IPS-NIHi7 (cell line): ENCODE measurements around the gene BRD9.
"Not testable (repeated sequence)": the region's sequence is repeated elsewhere in the genome, so short reads cannot be mapped to it uniquely, and the experiment has no call there.

Source experiments
- DNase-seq: peaks from one replicate; pipeline ENCODE4 v3.0.0; 2012; ENCODE audit warnings: mixed read lengths; ENCODE audit errors: extremely low spot score

The BRD9 gene

DNA sequence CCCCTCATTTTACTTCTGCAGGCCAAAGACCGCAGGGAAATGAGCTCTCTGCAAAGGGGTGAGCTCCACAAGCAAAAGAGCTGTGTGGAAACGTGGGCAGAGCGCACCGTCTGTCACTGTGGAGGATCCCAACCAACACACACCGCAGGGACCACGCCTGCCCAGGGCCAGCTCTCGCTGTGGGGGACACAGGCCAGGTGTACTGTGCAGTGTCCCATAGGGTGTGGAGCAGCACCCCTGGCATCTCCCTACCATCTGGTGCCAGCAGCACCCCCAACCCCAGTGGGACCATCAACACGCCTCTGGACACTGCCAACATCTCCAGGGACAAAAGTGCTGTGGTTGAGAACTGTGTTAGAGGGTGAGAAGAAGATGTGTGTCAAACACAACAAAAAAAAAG is 13.9 kb downstream of the BRD9 start:
- DNase-seq: not testable (repeated sequence)

DNA sequence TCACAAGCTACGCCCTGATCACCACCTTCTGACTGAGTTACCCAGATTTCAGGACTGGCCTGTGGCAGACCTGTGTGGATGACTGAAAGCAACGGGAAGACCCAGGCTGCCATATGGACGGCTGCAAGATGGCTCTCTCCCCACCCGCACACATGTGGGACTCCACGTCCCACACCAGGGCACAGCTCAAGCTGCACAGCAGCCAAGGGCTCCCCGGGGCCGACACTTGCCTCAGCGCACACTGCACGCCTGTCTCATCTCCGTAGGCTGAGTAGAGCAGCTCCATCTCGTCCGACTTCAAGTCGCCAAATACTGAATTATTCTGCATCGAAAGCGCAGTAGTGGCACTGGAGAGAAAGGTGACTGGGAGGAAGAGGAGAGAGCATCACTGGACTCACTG is 14.5 kb downstream of the BRD9 start:
- DNase-seq: no peak

DNA sequence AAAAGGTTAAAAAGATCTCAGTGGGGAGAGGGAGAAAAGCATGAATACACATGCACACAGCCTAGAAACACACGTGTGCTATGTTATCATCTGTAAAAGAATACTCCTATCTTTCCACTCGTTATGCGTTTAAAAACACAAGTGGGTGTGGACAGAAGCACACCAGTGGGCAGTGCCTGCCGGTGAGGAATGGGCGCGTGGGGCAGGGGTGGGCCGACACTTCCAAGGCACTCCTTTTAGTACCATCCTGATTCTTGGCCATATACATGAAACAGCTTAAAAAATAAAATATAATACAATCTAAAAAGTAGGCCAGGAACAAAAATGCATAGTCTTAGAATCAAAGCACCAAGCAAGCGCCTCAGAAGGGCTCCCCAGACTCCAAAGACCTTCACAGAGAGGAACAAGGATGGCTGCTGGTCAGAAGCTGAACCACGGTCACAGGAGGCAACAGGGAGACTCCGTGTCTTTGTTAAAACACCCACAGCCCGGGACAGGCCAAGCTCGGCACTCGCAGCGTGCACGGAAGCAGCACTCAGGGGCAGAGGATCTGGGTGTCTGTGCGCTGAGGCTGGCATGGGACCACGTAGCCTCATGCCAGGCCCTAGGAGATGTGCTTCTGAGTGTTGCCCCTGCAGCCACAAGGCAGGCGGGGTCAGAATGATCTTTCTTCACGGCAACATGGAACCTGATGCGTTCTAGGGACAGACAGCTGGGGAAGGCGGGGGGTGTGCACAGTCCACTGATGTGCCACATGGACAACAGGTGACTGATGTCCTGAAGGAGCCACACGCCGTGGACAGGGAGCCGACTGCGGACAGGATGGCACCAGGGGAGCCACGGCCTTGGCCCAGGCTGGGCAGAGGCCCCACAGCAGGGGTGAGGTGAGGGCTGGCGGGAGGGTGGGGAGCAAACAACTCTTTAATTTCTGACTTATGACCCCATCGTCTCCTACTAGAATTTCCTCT is 15.9 kb downstream of the BRD9 start:
- DNase-seq: no peak

DNA sequence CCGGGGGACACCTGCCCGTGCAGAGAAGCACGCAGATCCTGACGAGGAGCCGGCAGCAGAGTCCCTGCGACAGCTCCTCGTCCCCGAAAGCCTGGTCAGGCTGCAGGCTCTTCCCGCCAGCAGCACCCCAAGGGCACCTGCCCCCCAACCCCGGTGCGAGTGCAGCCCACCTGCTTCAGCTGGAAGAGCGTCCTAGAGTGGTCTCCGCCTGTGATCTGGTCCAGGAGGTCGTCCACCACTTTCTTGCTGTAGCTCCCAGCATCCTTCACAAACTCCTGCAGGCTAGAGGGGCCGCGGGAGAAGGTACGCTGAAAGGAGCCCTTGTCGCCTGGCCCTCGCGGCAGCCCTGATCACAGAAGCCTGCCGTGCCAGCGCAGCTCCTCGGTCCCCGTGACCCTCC is 16.7 kb downstream of the BRD9 start:
- DNase-seq: no peak

DNA sequence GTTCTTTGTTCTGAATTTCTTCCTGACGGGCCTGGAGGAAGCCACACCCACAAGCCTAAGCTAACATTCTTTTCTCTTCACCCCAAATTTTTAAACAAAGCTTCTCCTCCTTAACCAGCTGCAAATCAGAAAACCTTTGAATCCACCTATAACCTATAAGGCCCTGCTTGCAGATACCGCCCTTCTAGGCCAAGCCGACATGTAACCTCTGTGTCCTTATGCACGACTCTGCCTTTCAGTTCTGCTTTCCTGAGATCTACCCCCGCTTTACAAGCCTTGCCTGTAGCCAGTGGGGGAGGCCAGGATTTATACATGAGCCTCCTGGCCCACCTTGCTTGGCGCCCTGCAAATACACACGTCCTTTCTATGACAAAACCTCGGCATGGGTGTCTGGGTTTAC is 19.3 kb downstream of the BRD9 start:
- DNase-seq: no peak

DNA sequence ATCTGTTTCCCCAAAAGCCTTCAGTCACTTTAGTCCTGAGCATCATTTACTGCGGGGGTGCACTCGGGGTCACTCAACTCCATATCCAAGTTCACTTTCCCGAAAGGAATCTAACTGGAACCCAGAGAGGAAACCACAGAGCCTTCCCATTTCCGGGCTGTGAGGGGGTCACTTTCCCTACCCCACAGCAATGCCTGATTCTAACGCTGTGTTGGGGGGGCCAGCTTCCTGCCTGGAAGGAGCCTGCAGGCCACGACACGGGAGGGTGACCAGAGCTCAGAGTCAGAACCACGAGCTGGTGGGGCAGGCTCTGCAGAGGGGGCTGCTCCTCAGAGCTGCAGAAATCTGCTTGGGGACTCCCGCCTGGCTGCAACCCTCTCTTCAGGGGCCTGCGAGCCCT is 20.3 kb downstream of the BRD9 start:
- DNase-seq: no peak

DNA sequence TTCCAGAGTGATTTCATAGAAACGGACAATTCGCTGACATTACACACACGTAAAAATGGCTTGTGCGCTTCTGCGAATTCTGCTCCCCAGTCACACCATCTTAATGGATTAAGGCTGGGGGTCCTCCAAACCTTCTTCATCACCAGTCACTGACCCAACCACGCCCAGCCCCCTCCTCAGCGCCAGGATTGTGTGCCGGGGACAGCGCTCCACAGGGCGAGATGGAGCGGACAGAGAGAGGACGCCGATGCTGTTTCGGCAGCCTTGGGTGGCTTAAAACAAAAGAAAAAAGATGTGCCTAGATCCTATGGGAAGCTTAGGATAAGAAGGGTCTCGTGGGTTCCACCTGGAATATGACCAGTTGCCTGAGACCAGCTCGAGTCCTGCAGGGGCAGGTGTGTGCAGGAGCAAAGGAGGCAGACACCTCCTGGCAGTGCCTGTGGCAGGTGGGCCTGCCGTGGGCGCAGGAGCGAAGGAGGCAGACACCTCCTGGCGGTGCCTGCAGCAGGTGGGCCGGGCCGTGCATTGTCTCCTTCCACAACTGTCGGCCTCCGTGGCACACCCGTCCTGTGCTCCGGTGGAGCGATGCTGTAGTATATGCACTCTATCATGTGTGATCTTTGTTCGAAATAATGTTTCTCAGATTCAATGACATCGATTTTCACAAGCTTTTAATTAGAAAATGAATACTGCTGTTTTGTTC is 20.9 kb downstream of the BRD9 start:
- DNase-seq: no peak

DNA sequence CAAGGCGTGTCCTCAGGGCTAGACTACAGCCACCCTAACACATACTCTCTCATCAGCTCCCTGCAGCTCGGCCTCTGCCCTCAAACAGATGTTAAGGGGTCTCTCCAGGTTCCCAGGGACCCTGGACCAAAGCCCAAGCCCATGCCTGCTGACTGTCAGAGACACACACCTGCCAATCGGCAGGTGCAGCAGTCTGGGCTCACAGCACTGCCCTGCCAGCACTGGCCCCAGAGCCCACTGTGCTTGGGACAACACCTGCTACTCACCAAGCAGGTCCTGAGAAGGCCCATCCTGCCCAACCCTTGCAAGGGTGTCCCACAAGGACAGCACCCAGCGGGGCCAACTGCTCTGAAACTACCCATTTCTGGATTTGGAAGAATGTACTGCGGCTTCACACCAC is 21.6 kb downstream of the BRD9 start:
- no peak for DNase-seq

DNA sequence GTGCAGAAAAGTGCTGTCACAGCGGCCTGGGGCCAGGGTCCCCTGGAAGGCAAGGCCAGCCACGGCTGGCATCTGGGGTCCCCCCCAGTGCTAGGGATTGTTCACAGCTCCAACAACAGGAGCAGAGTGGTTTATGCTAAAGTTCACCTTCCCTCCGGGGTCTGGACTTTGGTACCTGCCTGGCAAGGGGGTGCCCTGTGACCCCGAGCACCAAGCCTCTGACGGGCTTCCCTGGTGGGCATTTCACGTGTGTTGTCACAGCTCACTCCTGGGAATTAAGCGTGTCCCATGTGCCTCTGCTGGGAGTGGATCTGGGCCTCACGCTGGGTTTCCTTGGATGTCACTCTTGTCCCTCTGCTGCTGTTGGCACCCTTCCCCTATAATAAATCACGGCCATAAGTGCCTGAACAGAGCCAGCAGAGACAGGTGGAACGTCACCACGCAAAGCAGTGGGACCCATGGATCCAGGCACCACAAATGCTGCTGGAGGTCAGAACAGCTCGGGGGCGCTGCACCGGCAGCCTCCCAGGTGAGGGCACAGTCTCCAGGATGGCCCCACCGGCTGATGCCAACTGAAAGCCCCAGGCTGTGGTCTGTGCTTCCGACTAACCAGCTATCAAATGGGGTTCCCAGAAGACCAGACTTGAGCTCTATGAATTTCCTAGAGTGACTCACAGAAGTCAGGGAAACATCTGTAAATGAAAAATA is 24.0 kb downstream of the BRD9 start:
- DNase-seq: no peak

DNA sequence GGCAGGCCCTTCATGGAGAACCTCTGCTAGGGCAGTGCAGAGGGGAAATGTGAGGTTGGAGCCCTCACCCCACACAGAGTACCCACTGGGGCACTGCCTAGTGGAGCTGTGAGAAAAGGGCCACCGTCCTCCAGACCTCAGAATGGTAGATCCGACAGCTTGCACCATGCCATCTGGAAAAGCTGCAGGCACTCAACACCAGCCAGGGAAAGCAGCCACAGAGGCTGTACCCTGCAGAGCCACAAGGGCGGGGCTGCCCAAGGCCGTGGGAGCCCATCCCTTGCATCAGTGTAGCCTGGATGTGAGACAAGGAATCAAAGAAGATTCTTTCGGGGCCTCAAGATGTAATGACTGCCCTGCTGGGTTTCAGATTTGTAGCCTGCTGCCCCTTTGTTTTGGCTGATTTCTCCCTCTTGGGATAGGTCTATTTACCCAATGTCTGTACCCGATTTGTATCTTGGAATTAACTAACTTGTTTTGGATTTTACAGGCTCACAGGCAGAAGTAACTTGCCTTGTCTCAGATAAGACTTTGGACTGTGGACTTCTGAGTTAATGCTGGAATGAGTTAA is 25.2 kb downstream of the BRD9 start:
- no peak for DNase-seq

DNA sequence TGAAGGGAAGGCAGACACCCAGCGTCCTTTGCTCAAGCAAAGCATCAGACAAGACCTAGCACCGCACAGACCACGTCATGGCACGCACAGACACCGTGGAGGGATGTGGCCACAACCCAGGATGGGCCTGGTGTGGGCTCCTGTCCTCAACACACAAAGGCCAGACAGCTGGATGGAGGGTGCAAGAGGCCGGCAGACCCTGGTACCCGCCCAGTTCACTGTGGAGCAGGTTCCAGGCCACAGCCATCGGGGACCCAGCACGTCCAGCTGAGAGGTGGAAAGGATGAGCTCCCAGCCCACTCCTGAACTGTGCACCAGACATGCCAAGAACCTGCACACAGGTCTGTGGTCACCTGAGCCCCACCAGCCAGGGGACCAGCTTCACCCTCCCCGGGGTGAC is 26.8 kb downstream of the BRD9 start:
- DNase-seq: no peak

DNA sequence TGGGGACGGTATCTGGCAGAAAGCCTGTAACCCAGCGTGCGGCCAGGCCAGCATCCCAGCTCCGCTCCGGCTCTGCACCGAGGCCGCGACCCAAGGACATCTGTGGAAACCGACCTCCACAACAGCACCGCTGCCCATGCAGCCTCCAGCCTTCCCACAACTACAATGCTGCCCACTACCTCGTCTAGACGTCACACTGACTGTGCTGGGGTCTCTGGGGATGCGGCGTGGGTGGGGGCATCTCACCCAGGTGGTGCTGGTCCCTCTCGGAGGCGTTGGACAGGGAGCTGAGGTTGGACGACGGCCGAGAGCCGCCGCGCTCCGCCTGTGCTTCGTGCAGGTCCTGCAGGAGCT is 27.5 kb downstream of the BRD9 start:
- no peak for DNase-seq

DNA sequence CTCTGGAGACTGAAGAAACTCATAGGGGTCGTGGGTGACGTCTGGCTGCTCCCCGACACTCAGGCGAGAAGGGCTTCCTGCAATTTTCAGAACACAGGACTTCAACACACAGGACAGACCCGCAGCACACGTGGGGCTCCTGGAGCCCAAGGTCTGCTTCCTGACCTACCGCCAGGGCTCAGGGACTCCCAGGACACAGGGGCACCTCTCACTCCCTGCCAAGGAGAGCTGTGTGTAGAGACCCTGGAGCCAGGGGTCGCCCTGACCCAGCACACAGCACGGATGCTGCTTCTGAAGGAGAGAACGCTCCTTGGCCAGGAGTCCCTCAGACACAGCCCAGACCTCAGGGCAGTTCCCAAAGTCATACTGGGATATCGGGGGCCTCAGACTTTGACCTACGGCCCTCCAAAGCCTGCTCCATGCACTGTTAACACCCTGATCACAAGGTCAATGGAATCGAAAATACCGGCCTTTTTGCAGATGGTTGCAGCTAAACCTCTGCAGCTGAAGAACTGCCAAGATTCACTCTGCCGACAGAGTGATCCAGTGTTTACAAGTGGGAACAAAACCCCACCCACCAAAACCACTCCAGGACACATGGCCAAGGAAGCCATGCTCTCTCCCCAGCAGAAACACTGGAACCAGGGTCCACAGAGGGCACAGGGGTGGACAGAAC is 28.0 kb downstream of the BRD9 start:
- DNase-seq: no peak

DNA sequence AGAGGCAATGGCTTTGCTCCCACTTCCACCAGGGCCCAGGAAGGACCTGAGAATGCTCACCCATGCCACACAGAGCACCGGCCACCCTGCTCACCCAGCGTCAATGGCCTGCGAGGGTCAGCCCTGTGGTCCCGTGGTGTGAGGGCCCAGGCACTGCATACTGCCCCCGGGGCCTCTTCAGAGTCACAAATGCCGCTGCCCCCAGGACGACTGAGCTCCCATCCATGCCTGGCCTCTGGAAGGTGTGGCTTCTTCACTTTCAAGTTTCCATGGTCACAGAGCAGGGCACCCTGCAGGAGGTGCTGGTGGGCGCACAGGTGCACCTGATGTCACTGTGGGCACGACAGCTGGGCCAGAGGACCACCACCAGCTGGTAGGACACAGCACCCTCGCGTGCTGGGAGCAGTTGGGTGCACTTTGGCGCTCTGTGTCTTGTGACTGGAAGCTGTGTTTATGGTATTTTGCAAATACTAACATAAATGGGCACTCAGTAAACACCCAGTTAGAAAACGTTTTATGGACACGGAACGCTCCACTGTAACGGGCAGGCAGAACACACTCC is 29.3 kb downstream of the BRD9 start:
- DNase-seq: no peak

DNA sequence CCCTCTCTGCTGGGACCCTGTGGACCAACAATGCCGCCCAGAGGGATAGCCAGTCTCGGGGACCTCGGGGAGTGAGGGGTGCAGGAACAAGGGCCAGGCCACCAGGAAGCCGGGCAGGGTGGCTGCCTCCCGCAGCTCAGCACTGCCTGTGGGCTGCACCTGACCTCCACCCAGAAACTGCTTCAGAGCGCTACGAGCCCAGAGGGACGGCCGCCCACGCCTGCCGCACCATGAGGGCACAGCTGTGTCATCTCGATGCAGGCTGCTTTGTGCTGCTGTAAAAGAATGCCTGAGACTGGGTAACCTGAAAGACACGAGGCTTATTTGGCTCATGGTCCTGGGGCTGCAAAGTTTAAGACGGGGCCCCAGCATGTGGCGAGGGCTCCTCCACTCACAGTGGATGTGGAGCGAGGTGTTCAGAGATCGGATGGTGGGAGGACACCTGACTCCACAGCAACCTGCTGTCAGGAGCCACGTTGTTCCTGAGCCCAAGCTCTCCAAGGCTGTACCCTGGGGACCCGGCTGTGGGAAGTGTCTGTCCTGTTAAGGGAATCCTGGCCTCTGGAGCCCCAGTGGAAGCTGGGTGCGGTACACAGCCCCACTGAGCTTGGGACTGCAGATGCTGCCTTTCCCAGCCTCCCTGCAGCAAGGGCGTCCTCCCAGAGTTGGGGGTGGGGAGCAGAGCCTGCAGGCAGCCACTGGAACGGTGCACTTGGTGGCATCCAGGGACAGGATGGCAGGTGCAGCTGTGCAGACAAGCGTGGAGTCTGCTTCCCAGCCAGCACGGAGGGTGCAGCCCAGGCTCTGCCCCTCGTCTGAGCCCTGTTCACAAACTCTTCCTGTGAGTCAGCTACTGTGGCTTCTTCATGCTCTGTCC is 30.0 kb downstream of the BRD9 start:
- no peak for DNase-seq

DNA sequence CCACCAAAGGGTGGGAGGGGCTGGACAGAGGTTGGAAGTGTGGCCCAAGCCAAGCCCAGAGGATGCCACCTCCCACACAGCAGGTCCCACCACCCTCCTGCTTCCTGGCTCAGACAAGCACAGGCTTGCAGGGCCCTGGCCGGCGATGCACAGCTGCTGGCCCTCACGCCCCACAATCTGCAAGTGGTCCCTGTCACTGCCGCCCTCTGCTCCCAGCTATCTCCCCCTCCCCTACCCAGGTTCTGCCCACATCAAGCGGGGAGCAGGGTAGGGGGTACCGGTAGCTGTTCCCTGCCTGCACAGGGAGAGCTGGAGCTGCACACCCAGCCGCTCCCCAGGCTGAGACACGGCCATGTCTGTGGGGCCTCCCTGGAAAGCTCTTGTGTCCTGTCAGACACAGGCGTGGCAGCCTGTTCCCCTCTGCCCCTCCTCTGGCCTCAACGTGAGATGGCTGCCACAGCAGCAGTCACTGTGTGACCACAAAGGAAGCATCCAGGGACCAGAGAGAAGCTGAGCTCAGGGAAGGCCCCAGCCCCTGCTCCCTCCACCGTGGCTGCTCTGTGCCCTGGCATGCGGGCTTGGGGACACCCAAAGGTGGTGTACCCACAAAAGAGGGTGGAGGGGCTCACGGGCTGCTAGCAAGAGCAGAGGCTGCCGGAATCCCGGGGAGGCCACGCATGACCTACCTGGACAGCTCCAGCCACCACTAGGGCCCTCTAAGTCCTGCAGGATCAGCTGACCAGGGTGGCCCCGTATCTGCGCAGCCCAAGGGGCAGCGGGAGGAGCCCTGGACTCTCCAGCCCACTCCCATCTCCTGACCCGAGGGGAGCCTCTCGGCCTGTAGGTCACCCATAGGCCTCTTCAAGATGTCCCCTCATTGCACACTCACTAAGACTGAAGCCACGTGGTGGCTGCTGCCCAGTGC is 30.9 kb downstream of the BRD9 start:
- DNase-seq: no peak

DNA sequence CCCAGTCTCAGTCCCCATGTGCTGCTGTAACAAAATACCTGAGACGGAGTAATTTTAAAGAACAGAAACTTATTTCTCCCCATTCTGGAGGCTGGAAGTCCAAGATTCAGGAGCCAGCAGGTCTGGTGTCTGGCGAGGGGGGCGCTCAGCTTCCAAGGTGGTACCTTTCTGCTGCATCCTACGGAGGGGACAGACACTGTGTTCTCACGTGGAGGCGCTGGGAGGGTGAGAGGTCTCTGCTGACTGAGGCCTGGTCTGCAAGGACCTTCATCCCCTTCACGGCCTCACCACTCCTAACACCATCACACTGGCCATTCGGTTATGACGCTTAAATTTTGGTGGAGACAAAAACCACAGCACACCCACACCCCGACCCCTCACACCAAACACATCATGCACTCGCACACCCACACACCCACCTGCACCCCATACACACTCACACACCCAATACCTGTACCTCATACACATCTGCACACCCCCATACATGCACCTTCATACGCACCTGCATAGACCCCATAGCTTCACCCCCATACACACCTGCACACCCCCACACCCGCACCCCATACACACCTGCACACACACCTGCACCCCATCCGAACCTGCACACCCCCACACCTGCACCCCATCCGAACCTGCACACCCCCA is 32.0 kb downstream of the BRD9 start:
- DNase-seq: no peak

DNA sequence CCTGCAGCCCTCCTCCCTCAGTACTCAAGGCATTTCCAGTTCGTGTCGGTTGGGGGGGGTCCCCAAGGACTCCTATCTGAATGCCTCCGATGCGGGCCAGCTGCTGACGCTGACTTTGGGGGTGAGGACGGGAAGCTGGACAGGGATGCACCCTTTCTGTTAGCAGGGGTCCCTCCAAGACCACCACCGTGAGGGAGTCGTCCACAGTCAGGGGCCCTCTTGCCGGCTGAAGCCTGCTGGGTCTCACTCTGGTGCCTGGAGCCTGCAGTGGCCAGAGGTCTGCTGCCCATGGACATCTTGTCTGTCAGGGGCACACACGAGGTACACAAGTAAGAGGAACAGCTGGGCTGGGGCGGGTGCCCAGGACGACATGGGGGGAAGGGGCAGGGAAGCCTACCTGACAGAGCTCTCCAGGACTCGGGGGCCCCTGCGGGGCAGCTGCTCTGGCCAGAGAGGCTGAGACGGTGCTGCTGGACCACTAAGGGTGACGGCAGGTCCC is 32.8 kb downstream of the BRD9 start:
- no peak for DNase-seq

DNA sequence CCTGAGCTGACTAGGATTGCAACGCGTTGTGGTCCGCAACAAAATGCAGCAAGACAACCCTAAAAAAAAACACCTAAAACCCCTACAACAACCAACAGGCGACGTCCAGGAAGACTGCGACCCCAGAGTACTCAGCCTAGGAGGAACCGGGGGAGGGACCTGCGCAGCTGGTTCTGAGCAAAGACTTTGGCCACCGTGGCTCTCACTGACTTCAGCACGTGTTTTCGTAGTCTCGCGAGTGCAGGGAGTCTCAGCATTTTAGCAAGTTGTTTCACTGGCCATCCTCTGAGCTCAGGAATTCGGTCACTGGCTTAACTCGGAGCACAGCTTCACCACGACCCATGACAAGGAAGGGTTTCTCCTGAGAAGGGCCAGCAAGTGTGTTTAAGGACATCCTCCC is 33.2 kb downstream of the BRD9 start:
- DNase-seq: no peak
